GM19239 (cell line): ENCODE data around the gene SLC43A1.
"Not testable (repeated sequence)": the region's sequence is repeated elsewhere in the genome, so short reads cannot be mapped to it uniquely, and the experiment has no call there.

Experiments
- DNase-seq: peaks from one replicate; pipeline ENCODE4 v3.0.0; 2011; ENCODE audit warnings: low spot score; ENCODE audit not compliant: insufficient read length
- FAIRE-seq: peaks from 2 replicates; lab custom pipeline; 2011; peaks lifted over from hg19 to GRCh38; lab: Jason Lieb, UNC

SLC43A1 gene

GRCh38 chr11:57464539-57465181 lies 50.8 kb downstream of the SLC43A1 start:
- FAIRE-seq (no peak), DNase-seq (no peak)

- DNase-seq (no peak), FAIRE-seq (no peak)
These were observed 51.6 kb downstream of the SLC43A1 start for GRCh38 chr11:57463671-57464538.

GRCh38 chr11:57462597-57462996 lies 52.9 kb downstream of the SLC43A1 start:
- no peak for FAIRE-seq
- no peak for DNase-seq

GRCh38 chr11:57461841-57462489 lies 53.5 kb downstream of the SLC43A1 start:
- DNase-seq (no peak), FAIRE-seq (no peak)

- DNase-seq (no peak), FAIRE-seq (no peak)
These were observed 54.4 kb downstream of the SLC43A1 start for GRCh38 chr11:57460758-57461749.

- peak; percentile 86 for DNase-seq
- peak; percentile 44 for FAIRE-seq
These were observed 55.3 kb downstream of the SLC43A1 start, which contains the start of gene RTN4RL2 for GRCh38 chr11:57460022-57460757. Gene RTN4RL2, plus strand, starts transcription at chr11:57460528. Its CDS starts 338 bp downstream, at chr11:57460866.

- peak; percentile 60 for FAIRE-seq
- no peak for DNase-seq
These were observed 56.1 kb downstream of the SLC43A1 start for GRCh38 chr11:57459164-57460021.

- peak; percentile 35 for FAIRE-seq
These were observed 56.9 kb downstream of the SLC43A1 start for GRCh38 chr11:57458410-57459163.

GRCh38 chr11:57458060-57458409 lies 57.5 kb downstream of the SLC43A1 start:
- DNase-seq, result no peak
- FAIRE-seq, result peak; percentile 55

More at GRCh38 chr11:57458410-57459163, 56.9 kb downstream of the SLC43A1 start:
- DNase-seq, result no peak

- FAIRE-seq (no peak), DNase-seq (no peak)
These were observed 57.9 kb downstream of the SLC43A1 start for GRCh38 chr11:57457643-57458023.

GRCh38 chr11:57456960-57457642 lies 58.4 kb downstream of the SLC43A1 start:
- FAIRE-seq (peak; percentile 96), DNase-seq (no peak)

- DNase-seq, result no peak
- no peak for FAIRE-seq
These were observed 61.8 kb downstream of the SLC43A1 start for GRCh38 chr11:57453543-57454177.

GRCh38 chr11:57446055-57446454 lies 69.4 kb downstream of the SLC43A1 start:
- FAIRE-seq (no peak), DNase-seq (no peak)

- DNase-seq, FAIRE-seq: not testable (repeated sequence)
These were observed 70.4 kb downstream of the SLC43A1 start for GRCh38 chr11:57445122-57445394.

- DNase-seq, result no peak
- FAIRE-seq, result no peak
These were observed 71.0 kb downstream of the SLC43A1 start for GRCh38 chr11:57444362-57445121.
